Measurements from ENCODE around the gene VAMP3.
A peak's percentile ranks its signal among the peaks of the same experiment; 100 is the strongest.

Gene VAMP3

DNA sequence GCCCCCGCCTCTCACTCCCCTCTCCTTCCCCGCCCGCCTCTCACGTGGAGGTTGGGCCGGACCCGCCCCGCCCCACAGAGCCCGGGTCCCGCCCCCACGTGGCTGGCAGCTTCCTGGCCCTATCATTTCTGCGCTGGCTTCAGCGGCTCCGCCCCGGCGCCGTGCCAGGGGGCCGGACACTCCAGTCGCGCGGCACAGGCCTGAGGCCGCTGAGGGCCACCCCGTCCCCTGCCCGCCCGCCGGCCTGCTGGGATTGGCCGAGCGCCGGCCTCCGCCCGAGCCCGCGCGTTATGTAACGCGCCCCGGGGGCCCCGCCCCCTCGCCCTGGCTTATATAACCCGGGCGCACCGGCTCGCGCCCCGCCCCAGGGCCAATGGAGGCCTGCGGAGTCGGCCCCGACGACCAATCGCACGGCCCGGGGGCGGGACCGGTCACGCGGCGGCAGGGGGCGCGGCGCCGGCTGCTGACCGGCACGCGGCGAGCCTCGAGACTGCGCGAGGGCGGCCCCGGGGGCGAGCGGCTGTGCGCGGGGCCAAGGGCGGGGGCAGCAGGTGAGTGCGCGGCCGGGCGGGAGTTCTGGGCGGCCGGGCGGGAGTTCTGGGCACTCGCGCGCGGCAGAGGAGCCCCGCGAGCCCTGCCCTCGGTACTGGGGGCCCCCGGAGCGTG lies 12.9 kb downstream of the VAMP3 start, which contains the start of gene PER3:
PER3 (plus strand) TSS at position 466 of the 666 bp plus-strand sequence. CDS start 587 bp downstream, outside the sequence.
- Histone ChIP-seq H3K4ac (ENCODE audit: low read depth in 1 of 2, low read length in 2 of 2) (no peak within 1 kb of the TSS), H3K9ac (ENCODE audit: low read length) (peak within 1 kb of the TSS; percentile 89), H3K14ac (ENCODE audit: low read length in 2 of 2) (no peak within 1 kb of the TSS), H3K4me2 (ENCODE audit: low read length, poor library complexity, severe bottlenecking) (peak within 1 kb of the TSS; percentile 81), H3K4me1 (ENCODE audit: control insufficient read depth, insufficient read depth, low read depth, low read length) (peaks cover 10% of the 10 kb centered on the region), H2BK12ac (ENCODE audit: low read length in 2 of 2) (peak within 1 kb of the TSS in 1 of 2 experiments; percentile 67), H4K8ac (ENCODE audit: low read length) (no peak within 1 kb of the TSS), H3K79me1 (replicated peaks; ENCODE audit: low read length, poor library complexity, severe bottlenecking) (peaks cover 1% of the 10 kb centered on the region), H2BK15ac (ENCODE audit: low read depth, poor library complexity, severe bottlenecking) (peak within 1 kb of the TSS; percentile 90), H3K36me3 (ENCODE audit: control insufficient read depth in 1 of 2, insufficient read depth in 2 of 2, low read depth in 1 of 2, low read length in 2 of 2) (peaks cover 11 to 65% of the 10 kb centered on the region in 2 experiments), H4K91ac (ENCODE audit: low read length) (peak within 1 kb of the TSS; percentile 27), H2AFZ (ENCODE audit: low read depth, low read length) (peak within 1 kb of the TSS; percentile 43), H3K23ac (ENCODE audit: low read length in 2 of 2) (no peak within 1 kb of the TSS), H2AK5ac (ENCODE audit: low read length, severe bottlenecking) (no peak within 1 kb of the TSS), H3K9me3 (ENCODE audit: control insufficient read depth, low read length) (no peaks in the 10 kb centered on the region), H2BK5ac (ENCODE audit: low read depth, low read length, poor library complexity, severe bottlenecking) (no peak within 1 kb of the TSS), H3K27me3 (ENCODE audit: control insufficient read depth in 1 of 2, insufficient read depth in 1 of 2, low read length in 2 of 2) (no peaks in the 10 kb centered on the region), H3K27ac (ENCODE audit: low read length, poor library complexity, severe bottlenecking) (no peak within 1 kb of the TSS), H2BK120ac (ENCODE audit: low read depth, low read length) (peak within 1 kb of the TSS; percentile 92), H3K18ac (ENCODE audit: low read depth in 1 of 2, low read length in 2 of 2) (peak within 1 kb of the TSS; percentile 21 to 50), H3K4me3 (ENCODE audit: insufficient read depth in 1 of 2, low read depth in 1 of 2, low read length in 2 of 2) (peak within 1 kb of the TSS; percentile 67 to 81)
- DNase-seq = peak; percentile 97
- WGBS = under 1% methylated on average over 78 of the region's 90 CpGs

DNA sequence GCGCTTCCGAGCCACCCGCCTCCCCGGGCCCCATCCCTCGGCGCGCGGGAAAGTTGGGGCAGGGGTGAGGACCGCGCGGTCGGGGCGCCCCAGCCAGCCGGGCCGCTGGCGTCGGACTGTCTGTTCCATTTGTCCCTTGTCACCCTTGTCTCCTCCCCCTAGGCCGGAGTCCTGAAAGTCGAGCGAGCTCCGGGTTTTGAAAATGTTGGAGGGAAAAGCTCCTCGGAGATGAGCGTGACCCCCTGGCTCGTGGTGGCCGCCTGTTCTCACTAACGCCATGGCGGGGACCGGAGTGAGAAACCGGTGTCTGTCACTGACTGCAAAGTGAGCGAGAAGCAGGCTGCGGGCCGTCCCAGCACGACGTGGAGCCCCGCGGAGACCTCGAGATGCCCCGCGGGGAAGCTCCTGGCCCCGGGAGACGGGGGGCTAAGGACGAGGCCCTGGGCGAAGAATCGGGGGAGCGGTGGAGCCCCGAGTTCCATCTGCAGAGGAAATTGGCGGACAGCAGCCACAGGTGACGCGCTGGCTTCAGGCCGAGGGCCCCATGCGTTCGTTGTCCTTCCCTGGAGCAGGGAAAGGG lies 13.5 kb downstream of the VAMP3 start:
- H2BK12ac ChIP-seq (ENCODE audit: low read length in 2 of 2) = peak overlapping the region in 1 of 2 experiments; percentile 67
- H2AFZ ChIP-seq (ENCODE audit: low read depth, low read length) = peak overlapping the region; percentile 43
- H2BK15ac ChIP-seq (ENCODE audit: low read depth, poor library complexity, severe bottlenecking) = peak overlapping the region; percentile 90
- peaks cover 1% of the 10 kb centered on the region for H3K79me1 ChIP-seq (replicated peaks; ENCODE audit: low read length, poor library complexity, severe bottlenecking)
- no peak overlapping the region for H4K8ac ChIP-seq (ENCODE audit: low read length)
- 49% methylated on average over 52 of the region's 52 CpGs for WGBS
- peak overlapping the region; percentile 60 to 81 for H3K4me3 ChIP-seq (ENCODE audit: insufficient read depth in 1 of 2, low read depth in 1 of 2, low read length in 2 of 2)
- peaks cover 11 to 67% of the 10 kb centered on the region in 2 experiments for H3K36me3 ChIP-seq (ENCODE audit: control insufficient read depth in 1 of 2, insufficient read depth in 2 of 2, low read depth in 1 of 2, low read length in 2 of 2)
- H2AK5ac ChIP-seq (ENCODE audit: low read length, severe bottlenecking) = no peak overlapping the region
- H2BK120ac ChIP-seq (ENCODE audit: low read depth, low read length) = peak overlapping the region; percentile 92
- no peak overlapping the region for H3K14ac ChIP-seq (ENCODE audit: low read length in 2 of 2)
- peak overlapping the region; percentile 71 for H3K4me2 ChIP-seq (ENCODE audit: low read length, poor library complexity, severe bottlenecking)
- no peak overlapping the region for H2BK5ac ChIP-seq (ENCODE audit: low read depth, low read length, poor library complexity, severe bottlenecking)
- no peak overlapping the region for H3K27ac ChIP-seq (ENCODE audit: low read length, poor library complexity, severe bottlenecking)
- peaks cover 10% of the 10 kb centered on the region for H3K4me1 ChIP-seq (ENCODE audit: control insufficient read depth, insufficient read depth, low read depth, low read length)
- H3K18ac ChIP-seq (ENCODE audit: low read depth in 1 of 2, low read length in 2 of 2) = peak overlapping the region; percentile 21 to 50
- peak; percentile 6 for DNase-seq
- H3K9ac ChIP-seq (ENCODE audit: low read length) = peak overlapping the region; percentile 89
- H3K23ac ChIP-seq (ENCODE audit: low read length in 2 of 2) = no peak overlapping the region
- peak overlapping the region; percentile 27 for H4K91ac ChIP-seq (ENCODE audit: low read length)
- no peaks in the 10 kb centered on the region for H3K27me3 ChIP-seq (ENCODE audit: control insufficient read depth in 1 of 2, insufficient read depth in 1 of 2, low read length in 2 of 2)
- H3K9me3 ChIP-seq (ENCODE audit: control insufficient read depth, low read length) = no peaks in the 10 kb centered on the region
- no peak overlapping the region for H3K4ac ChIP-seq (ENCODE audit: low read depth in 1 of 2, low read length in 2 of 2)

DNA sequence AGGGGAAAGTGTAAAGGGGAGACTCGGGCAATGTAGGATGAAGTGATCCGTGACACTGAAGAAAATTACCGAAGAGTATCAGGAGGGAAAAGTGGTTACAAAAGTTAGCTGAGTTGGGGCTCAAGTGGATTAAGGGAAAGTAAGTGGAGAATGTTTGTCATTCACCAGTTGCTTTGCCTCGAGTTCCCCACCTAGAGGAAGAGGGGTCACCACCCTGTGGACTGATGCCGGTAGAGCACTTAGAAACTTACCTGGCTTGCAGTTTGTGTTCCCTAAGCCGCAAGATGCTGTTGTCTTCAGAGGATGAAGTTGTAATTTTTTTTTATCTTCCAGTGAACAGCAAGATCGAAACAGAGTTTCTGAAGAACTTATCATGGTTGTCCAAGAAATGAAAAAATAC lies 14.0 kb downstream of the VAMP3 start:
- H3K18ac ChIP-seq (ENCODE audit: low read depth in 1 of 2, low read length in 2 of 2) = no peak overlapping the region
- H2BK15ac ChIP-seq (ENCODE audit: low read depth, poor library complexity, severe bottlenecking) = no peak overlapping the region
- H3K4ac ChIP-seq (ENCODE audit: low read depth in 1 of 2, low read length in 2 of 2) = no peak overlapping the region
- peak overlapping the region in 1 of 2 experiments; percentile 81 for H3K4me3 ChIP-seq (ENCODE audit: insufficient read depth in 1 of 2, low read depth in 1 of 2, low read length in 2 of 2)
- H3K27me3 ChIP-seq (ENCODE audit: control insufficient read depth in 1 of 2, insufficient read depth in 1 of 2, low read length in 2 of 2) = no peaks in the 10 kb centered on the region
- H2BK5ac ChIP-seq (ENCODE audit: low read depth, low read length, poor library complexity, severe bottlenecking) = no peak overlapping the region
- H2BK120ac ChIP-seq (ENCODE audit: low read depth, low read length) = no peak overlapping the region
- H3K79me1 ChIP-seq (replicated peaks; ENCODE audit: low read length, poor library complexity, severe bottlenecking) = peaks cover 1% of the 10 kb centered on the region
- 88% methylated on average over 7 of the region's 7 CpGs for WGBS
- H3K4me2 ChIP-seq (ENCODE audit: low read length, poor library complexity, severe bottlenecking) = no peak overlapping the region
- H3K9ac ChIP-seq (ENCODE audit: low read length) = peak overlapping the region; percentile 89
- no peak for DNase-seq
- no peak overlapping the region for H2BK12ac ChIP-seq (ENCODE audit: low read length in 2 of 2)
- no peak overlapping the region for H3K23ac ChIP-seq (ENCODE audit: low read length in 2 of 2)
- H3K27ac ChIP-seq (ENCODE audit: low read length, poor library complexity, severe bottlenecking) = no peak overlapping the region
- no peak overlapping the region for H4K91ac ChIP-seq (ENCODE audit: low read length)
- H2AFZ ChIP-seq (ENCODE audit: low read depth, low read length) = no peak overlapping the region
- peaks cover 10% of the 10 kb centered on the region for H3K4me1 ChIP-seq (ENCODE audit: control insufficient read depth, insufficient read depth, low read depth, low read length)
- peaks cover 11 to 67% of the 10 kb centered on the region in 2 experiments for H3K36me3 ChIP-seq (ENCODE audit: control insufficient read depth in 1 of 2, insufficient read depth in 2 of 2, low read depth in 1 of 2, low read length in 2 of 2)
- H4K8ac ChIP-seq (ENCODE audit: low read length) = no peak overlapping the region
- no peak overlapping the region for H3K14ac ChIP-seq (ENCODE audit: low read length in 2 of 2)
- peaks cover 5% of the 10 kb centered on the region for H3K9me3 ChIP-seq (ENCODE audit: control insufficient read depth, low read length)
- H2AK5ac ChIP-seq (ENCODE audit: low read length, severe bottlenecking) = no peak overlapping the region

DNA sequence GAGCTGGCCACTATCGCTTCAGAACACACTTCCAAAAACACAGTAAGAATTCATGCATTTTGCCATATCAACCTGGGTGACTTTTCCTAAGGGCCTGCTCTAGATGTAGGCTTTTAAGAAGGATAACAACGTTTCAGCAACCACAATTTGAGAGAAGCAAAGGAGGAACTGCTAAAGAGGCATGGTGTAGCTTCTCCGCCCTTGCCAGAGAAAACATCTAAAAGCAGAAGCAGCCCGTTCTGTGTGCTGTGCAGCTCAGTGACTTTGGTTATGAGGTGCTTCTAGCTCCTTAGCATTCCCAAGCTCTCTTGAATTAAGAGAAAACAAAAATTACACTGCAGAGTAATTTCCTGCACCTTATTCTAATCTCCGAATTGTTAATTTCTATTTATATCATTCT lies 15.7 kb downstream of the VAMP3 start:
- Histone ChIP-seq H3K18ac (ENCODE audit: low read depth in 1 of 2, low read length in 2 of 2) (no peak overlapping the region), H2BK120ac (ENCODE audit: low read depth, low read length) (no peak overlapping the region), H2BK12ac (ENCODE audit: low read length in 2 of 2) (no peak overlapping the region), H4K91ac (ENCODE audit: low read length) (no peak overlapping the region), H3K4me3 (ENCODE audit: insufficient read depth in 1 of 2, low read depth in 1 of 2, low read length in 2 of 2) (no peak overlapping the region), H4K8ac (ENCODE audit: low read length) (no peak overlapping the region), H3K36me3 (ENCODE audit: control insufficient read depth in 1 of 2, insufficient read depth in 2 of 2, low read depth in 1 of 2, low read length in 2 of 2) (peaks cover 12 to 67% of the 10 kb centered on the region in 2 experiments), H3K14ac (ENCODE audit: low read length in 2 of 2) (no peak overlapping the region), H3K79me1 (replicated peaks; ENCODE audit: low read length, poor library complexity, severe bottlenecking) (no peaks in the 10 kb centered on the region), H3K9ac (ENCODE audit: low read length) (no peak overlapping the region), H3K27me3 (ENCODE audit: control insufficient read depth in 1 of 2, insufficient read depth in 1 of 2, low read length in 2 of 2) (no peaks in the 10 kb centered on the region), H3K4ac (ENCODE audit: low read depth in 1 of 2, low read length in 2 of 2) (no peak overlapping the region), H2AFZ (ENCODE audit: low read depth, low read length) (no peak overlapping the region), H3K4me1 (ENCODE audit: control insufficient read depth, insufficient read depth, low read depth, low read length) (peaks cover 10% of the 10 kb centered on the region), H2BK5ac (ENCODE audit: low read depth, low read length, poor library complexity, severe bottlenecking) (no peak overlapping the region), H3K27ac (ENCODE audit: low read length, poor library complexity, severe bottlenecking) (no peak overlapping the region), H3K4me2 (ENCODE audit: low read length, poor library complexity, severe bottlenecking) (no peak overlapping the region), H2AK5ac (ENCODE audit: low read length, severe bottlenecking) (no peak overlapping the region), H3K9me3 (ENCODE audit: control insufficient read depth, low read length) (peaks cover 16% of the 10 kb centered on the region), H2BK15ac (ENCODE audit: low read depth, poor library complexity, severe bottlenecking) (no peak overlapping the region), H3K23ac (ENCODE audit: low read length in 2 of 2) (no peak overlapping the region)
- 91% methylated on average over 4 of the region's 5 CpGs for WGBS
- no peak for DNase-seq
